ENCODE measurements around the gene DTX3.

DTX3 gene

GRCh38 chr12:57620936-57621496 lies 16.4 kb downstream of the DTX3 start:
- DNase-seq: no peak

- peak; percentile 33 for DNase-seq
These were observed 17.1 kb downstream of the DTX3 start for GRCh38 chr12:57621497-57622292.

GRCh38 chr12:57622293-57623245 lies 17.9 kb downstream of the DTX3 start:
- DNase-seq: no peak

- DNase-seq: no peak
These were observed 18.8 kb downstream of the DTX3 start for GRCh38 chr12:57623385-57623784.

- no peak for DNase-seq
These were observed 19.3 kb downstream of the DTX3 start for GRCh38 chr12:57623811-57624390.

GRCh38 chr12:57624441-57625220 lies 20.0 kb downstream of the DTX3 start:
- no peak for DNase-seq

- no peak for DNase-seq
These were observed 20.8 kb downstream of the DTX3 start for GRCh38 chr12:57625261-57626032.

GRCh38 chr12:57626111-57626920 lies 21.7 kb downstream of the DTX3 start:
- DNase-seq: no peak

GRCh38 chr12:57626921-57627445 lies 22.4 kb downstream of the DTX3 start:
- no peak for DNase-seq

GRCh38 chr12:57627501-57628279 lies 23.1 kb downstream of the DTX3 start:
- DNase-seq: no peak

GRCh38 chr12:57628280-57629191 lies 23.9 kb downstream of the DTX3 start:
- DNase-seq: no peak

- DNase-seq: no peak
These were observed 25.4 kb downstream of the DTX3 start for GRCh38 chr12:57629897-57630471.

- DNase-seq: no peak
These were observed 26.3 kb downstream of the DTX3 start for GRCh38 chr12:57630891-57631433.

- no peak for DNase-seq
These were observed 27.0 kb downstream of the DTX3 start for GRCh38 chr12:57631566-57632072.

GRCh38 chr12:57632073-57632957 lies 27.7 kb downstream of the DTX3 start:
- DNase-seq: peak; percentile 15
